IMR-90 (cell line): Measurements from ENCODE around the gene ITPK1. TPM values are rescaled to one million over a fixed set of nuclear protein-coding genes. Genes with fewer than 3 reads are reported as not detected.

Source experiments
- ATAC-seq: fragments of 200-7000 bp; cut with Tn5 transposase; 2 replicates; pipeline ENCODE4 v1.9.1; 2020; ENCODE audit warnings: low read depth, mild to moderate bottlenecking, moderate library complexity
- BruUV-seq: library from RNA; stranded (reverse); fragments of 400-500 nt; replicated peaks from 2 replicates; lab custom pipeline; 2021; lab: Mats Ljungman, UMichigan
- CTCF ChIA-PET: fragments of 300-600 bp; formaldehyde crosslinking; extraction: SDS; loops from one replicate; lab custom pipeline; 2021; ENCODE audit warnings: antibody characterized with exemption; lab: Yijun Ruan, JAX
- POLR2A ChIA-PET: fragments of 300-600 bp; sonication (Branson Sonifier 250); formaldehyde crosslinking; loops from one replicate; lab custom pipeline; 2022; ENCODE audit warnings: antibody characterized with exemption; ENCODE audit not compliant: unreplicated experiment; lab: Charles Lee
- DNase-seq: peaks from one replicate; pipeline ENCODE4 v3.0.0; 2013
- H2AFZ ChIP-seq: replicated peaks from 2 replicates; pipeline ENCODE3; 2013; ENCODE audit warnings: low read length, mild to moderate bottlenecking; ENCODE audit not compliant: poor library complexity
- H2AK5ac ChIP-seq: 2 replicates; pipeline ENCODE4 v1.6.1; 2013; ENCODE audit warnings: low read depth, low read length, inconsistent platforms
- H2AK9ac ChIP-seq: replicated peaks from 2 replicates; pipeline ENCODE3; 2013; ENCODE audit warnings: mild to moderate bottlenecking, low read depth, low read length, moderate library complexity; ENCODE audit not compliant: poor library complexity
- H2BK120ac ChIP-seq: 2 replicates; pipeline ENCODE4 v1.6.1; 2013; ENCODE audit warnings: low read depth, low read length, inconsistent platforms
- H2BK15ac ChIP-seq: 3 replicates; pipeline ENCODE4 v1.6.1; 2013; ENCODE audit warnings: low read depth, low read length, inconsistent platforms
- H2BK20ac ChIP-seq: 2 replicates; pipeline ENCODE4 v1.6.1; 2013; ENCODE audit warnings: low read depth, mild to moderate bottlenecking, inconsistent platforms, low read length, moderate library complexity
- H2BK5ac ChIP-seq: 2 replicates; pipeline ENCODE4 v1.6.1; 2013; ENCODE audit warnings: mild to moderate bottlenecking, low read depth, low read length, inconsistent platforms; ENCODE audit not compliant: poor library complexity, severe bottlenecking
- H3K14ac ChIP-seq: replicated peaks from 2 replicates; pipeline ENCODE4 v1.6.1; 2013; ENCODE audit warnings: low read depth, low read length, inconsistent platforms
- H3K18ac ChIP-seq: 2 replicates; pipeline ENCODE4 v1.6.1; 2013; ENCODE audit warnings: low read depth, low read length, control low read depth
- H3K23ac ChIP-seq: 2 replicates; pipeline ENCODE4 v1.6.1; 2013; ENCODE audit warnings: low read depth, low read length, inconsistent platforms
- H3K27ac ChIP-seq: 2 replicates; pipeline ENCODE4 v1.5.1; 2013; ENCODE audit warnings: mild to moderate bottlenecking, control low read depth, low read length; ENCODE audit not compliant: insufficient read depth
- H3K27me3 ChIP-seq: 2 replicates; pipeline ENCODE4 v1.6.1; 2013; ENCODE audit warnings: low read length; ENCODE audit not compliant: control insufficient read depth, insufficient read depth
- H3K36me3 ChIP-seq: 2 replicates; pipeline ENCODE4 v1.6.1; 2013; ENCODE audit warnings: low read length, mixed read lengths; ENCODE audit not compliant: control insufficient read depth, insufficient read depth
- H3K4ac ChIP-seq: 2 replicates; pipeline ENCODE4 v1.6.1; 2013; ENCODE audit warnings: low read depth, low read length, inconsistent platforms
- H3K4me1 ChIP-seq: 2 replicates; pipeline ENCODE4 v1.6.1; 2013; ENCODE audit warnings: low read length, mixed read lengths; ENCODE audit not compliant: control insufficient read depth, insufficient read depth
- H3K4me2 ChIP-seq: 2 replicates; pipeline ENCODE4 v1.6.1; 2013; ENCODE audit warnings: low read depth, mild to moderate bottlenecking, control low read depth, low read length, moderate library complexity
- H3K4me3 ChIP-seq: 2 replicates; pipeline ENCODE4 v1.5.1; 2013; ENCODE audit warnings: low read depth, mild to moderate bottlenecking, control low read depth, low read length, moderate library complexity; ENCODE audit not compliant: insufficient read depth
- H3K56ac ChIP-seq: 2 replicates; pipeline ENCODE4 v1.6.1; 2013; ENCODE audit warnings: low read length, inconsistent platforms; ENCODE audit not compliant: insufficient read depth; ENCODE audit errors: extremely low read depth
- H3K79me1 ChIP-seq, 2 experiments: 2 replicates each; pipeline ENCODE4 v1.6.1; 2013; ENCODE audit warnings: low read length in 2 of 2, inconsistent platforms in 1 of 2, low read depth in 1 of 2
- H3K9ac ChIP-seq: 2 replicates; pipeline ENCODE4 v1.6.1; 2013; ENCODE audit warnings: low read depth, low read length, control low read depth
- H3K9me1 ChIP-seq: 2 replicates; pipeline ENCODE4 v1.6.1; 2013; ENCODE audit warnings: low read length, inconsistent platforms; ENCODE audit not compliant: insufficient read depth
- H3K9me3 ChIP-seq: 2 replicates; pipeline ENCODE4 v1.6.1; 2013; ENCODE audit warnings: low read length; ENCODE audit not compliant: control insufficient read depth, insufficient read depth
- H4K20me1 ChIP-seq: 2 replicates; pipeline ENCODE4 v1.6.1; 2013; ENCODE audit warnings: low read length, inconsistent platforms; ENCODE audit not compliant: insufficient read depth
- H4K5ac ChIP-seq: 2 replicates; pipeline ENCODE4 v1.6.1; 2013; ENCODE audit warnings: mild to moderate bottlenecking, low read depth, low read length, control low read depth
- H4K8ac ChIP-seq, 2 experiments: 2 replicates each; pipeline ENCODE4 v1.6.1; 2013; ENCODE audit warnings: low read depth in 2 of 2, low read length in 2 of 2, control low read depth in 1 of 2, inconsistent platforms in 1 of 2
- H4K91ac ChIP-seq: 2 replicates; pipeline ENCODE4 v1.6.1; 2013; ENCODE audit warnings: low read depth, low read length, inconsistent platforms; ENCODE audit not compliant: insufficient read depth
- BHLHE40 ChIP-seq: fragments of 150-350 bp; IDR thresholded peaks from 2 replicates; pipeline ENCODE4 v1.6.1; 2016; ENCODE audit warnings: mild to moderate bottlenecking, low read depth, low read length
- FOS ChIP-seq: fragments of 150-350 bp; IDR thresholded peaks from 2 replicates; pipeline ENCODE4 v1.6.1; 2016; ENCODE audit warnings: low read depth, low read length
- MAZ ChIP-seq: IDR thresholded peaks from 2 replicates; pipeline ENCODE4 v1.6.1; 2012; ENCODE audit warnings: low read depth, mild to moderate bottlenecking, low read length, improper control_type of control experiment, moderate library complexity, borderline replicate concordance
- NFE2L2 ChIP-seq: fragments of 150-350 bp; IDR thresholded peaks from 2 replicates; pipeline ENCODE4 v1.6.1; 2016; ENCODE audit warnings: low read depth, mild to moderate bottlenecking, low read length
- RCOR1 ChIP-seq: IDR thresholded peaks from 2 replicates; pipeline ENCODE4 v1.6.1; 2012; ENCODE audit warnings: mild to moderate bottlenecking, low read length, improper control_type of control experiment; ENCODE audit not compliant: insufficient replicate concordance
- WGBS, 2 experiments: methylation state at CpG; one replicate each; pipeline versions ENCODE4 v1.1.5 to v1.1.7; 2013; ENCODE audit warnings: missing lambda C conversion rate in 2 of 2; ENCODE audit not compliant: insufficient read length in 1 of 2; ENCODE audit errors: extremely low coverage in 2 of 2; 5-methylcytosine and 5-hydroxymethylcytosine counted together
- dilution Hi-C: fragments of 300-500 bp; cut with HindIII; formaldehyde crosslinking; loops from one replicate; pipeline ENCODE4 v1.14.3; 2018; ENCODE audit warnings: low sequenced_read_pairs; ENCODE audit not compliant: unreplicated experiment
- in situ Hi-C: fragments of 300-500 bp; cut with MboI; formaldehyde crosslinking; loops from 3 replicates; pipeline ENCODE4 v1.14.3; 2019; ENCODE audit warnings: low sequenced_read_pairs, inconsistent platforms, mixed read lengths
- intact Hi-C: fragments of 100-400 bp; cut with micrococcal nuclease; formaldehyde crosslinking; loops from 2 replicates; pipeline ENCODE4 v1.10.0; 2022
- polyA plus RNA-seq, 3 experiments: library from polyadenylated mRNA; depleted of rRNA; stranded (reverse); fragments of >200 nt; gene quantifications; 2 replicates each; pipeline ENCODE4 v1.2.3, GENCODE V29; 2012; ENCODE audit warnings: low replicate concordance in 1 of 3
- total RNA-seq: library from RNA; depleted of rRNA; stranded (reverse); fragments of >200 nt; gene quantifications from 2 replicates; pipeline ENCODE4 v1.2.3, GENCODE V29; 2012
- TF ChIP-seq, protein P1 (sequence below): fragments of 150-350 bp; IDR thresholded peaks from 2 replicates; pipeline ENCODE4 v1.6.1; 2016; ENCODE audit warnings: low read depth, mild to moderate bottlenecking, low read length, moderate library complexity, borderline replicate concordance

Gene ITPK1
- total and polyA plus RNA-seq, 2 of the 4 experiments (the other 2 are of a cell fraction), result 21.7 to 26.9 TPM

GRCh38 chr14:93045965-93046704 lies 69.6 kb downstream of the ITPK1 start:
- H3K9ac ChIP-seq, result no peak overlapping the region
- H2AK5ac ChIP-seq, result no peak overlapping the region
- ChIA-PET POLR2A (no interaction called here), CTCF (no interaction called here)
- dilution Hi-C loops, result no loop called here
- 87% methylated on average over 4 of the region's 16 CpGs; no CpG with 5 or more reads in 1 of the 2 experiments for WGBS, 2 experiments
- no peak overlapping the region for H3K4me2 ChIP-seq
- intact Hi-C loops, result no loop called here
- peaks cover 44% of the 10 kb centered on the region for H4K20me1 ChIP-seq
- peaks cover 39% of the 10 kb centered on the region for H3K27me3 ChIP-seq
- no peak overlapping the region for H3K18ac ChIP-seq
- H2BK5ac ChIP-seq, result no peak overlapping the region
- no TSS peak for BruUV-seq
- no peaks in the 10 kb centered on the region for H3K36me3 ChIP-seq
- no peak overlapping the region for H4K8ac ChIP-seq
- peaks cover 15% of the 10 kb centered on the region for H3K4me1 ChIP-seq
- no peak overlapping the region for H3K56ac ChIP-seq
- ATAC-seq, result peak; percentile 84
- no peaks in the 10 kb centered on the region for H3K79me1 ChIP-seq
- no peak overlapping the region for H3K4ac ChIP-seq
- DNase-seq, result peak; percentile 86
- TF ChIP-seq BHLHE40 (peak; percentile 64), RCOR1 (peak; percentile 84), NFE2L2 (no peak), MAZ (peak; percentile 78; the same call in 1 of the 2 replicates), FOS (peak; percentile 62)
- TF ChIP-seq, protein P1, sequence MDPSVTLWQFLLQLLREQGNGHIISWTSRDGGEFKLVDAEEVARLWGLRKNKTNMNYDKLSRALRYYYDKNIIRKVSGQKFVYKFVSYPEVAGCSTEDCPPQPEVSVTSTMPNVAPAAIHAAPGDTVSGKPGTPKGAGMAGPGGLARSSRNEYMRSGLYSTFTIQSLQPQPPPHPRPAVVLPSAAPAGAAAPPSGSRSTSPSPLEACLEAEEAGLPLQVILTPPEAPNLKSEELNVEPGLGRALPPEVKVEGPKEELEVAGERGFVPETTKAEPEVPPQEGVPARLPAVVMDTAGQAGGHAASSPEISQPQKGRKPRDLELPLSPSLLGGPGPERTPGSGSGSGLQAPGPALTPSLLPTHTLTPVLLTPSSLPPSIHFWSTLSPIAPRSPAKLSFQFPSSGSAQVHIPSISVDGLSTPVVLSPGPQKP, result no peak
- H4K5ac ChIP-seq, result no peak overlapping the region
- no peak overlapping the region for H2AFZ ChIP-seq
- no peak overlapping the region for H3K27ac ChIP-seq
- H3K4me3 ChIP-seq, result no peak overlapping the region
- H2BK15ac ChIP-seq, result no peak overlapping the region
- H2AK9ac ChIP-seq, result no peak overlapping the region
- H3K9me3 ChIP-seq, result no peaks in the 10 kb centered on the region
- no peak overlapping the region for H2BK120ac ChIP-seq
- H3K9me1 ChIP-seq, result no peaks in the 10 kb centered on the region; the same call in 1 of the 2 replicates
- no peak overlapping the region for H3K23ac ChIP-seq
- in situ Hi-C loops, result no loop called here
- no peak overlapping the region for H3K14ac ChIP-seq
- no peak overlapping the region for H2BK20ac ChIP-seq
- H4K91ac ChIP-seq, result no peak overlapping the region
